ENCODE data around the gene DIDO1.

GRCh38 chr20:62887860-62888239, 38.5 kb downstream of the DIDO1 start:
- no peak for TF ChIP-seq POLR2AphosphoS5 (IDR thresholded peaks at IDR 0.05; ENCODE audit: insufficient read depth in 1 of 2, low read depth in 1 of 2)
- no peak for TF ChIP-seq CTCF (IDR thresholded peaks at IDR 0.05)
- no peak for TF ChIP-seq POLR2A (IDR thresholded peaks at IDR 0.05)

Data from vagina (tissue), 2 donors.